Lung microvascular endothelial cell (primary cell): ENCODE results near the gene POLR1D. TPM values are rescaled to one million over a fixed set of nuclear protein-coding genes. Genes with fewer than 3 reads are reported as not detected.
"Not testable (repeated sequence)": the region's sequence is repeated elsewhere in the genome, so short reads cannot be mapped to it uniquely, and the experiment has no call there.

Experiments used
- DNase-seq, 2 donors: peaks; one replicate each; pipeline versions ENCODE4 v3.0.0 to v3.0.0-alpha.2; 2010; ENCODE audit warnings: low read depth in 2 of 2
- total RNA-seq: library from RNA; depleted of rRNA; stranded (reverse); fragments of >200 nt; gene quantifications from 2 replicates; pipeline ENCODE4 v1.2.1, GENCODE V29; 2014

The POLR1D gene
- total RNA-seq, 1 donor from 2014 or later = 86.1 TPM

DNA sequence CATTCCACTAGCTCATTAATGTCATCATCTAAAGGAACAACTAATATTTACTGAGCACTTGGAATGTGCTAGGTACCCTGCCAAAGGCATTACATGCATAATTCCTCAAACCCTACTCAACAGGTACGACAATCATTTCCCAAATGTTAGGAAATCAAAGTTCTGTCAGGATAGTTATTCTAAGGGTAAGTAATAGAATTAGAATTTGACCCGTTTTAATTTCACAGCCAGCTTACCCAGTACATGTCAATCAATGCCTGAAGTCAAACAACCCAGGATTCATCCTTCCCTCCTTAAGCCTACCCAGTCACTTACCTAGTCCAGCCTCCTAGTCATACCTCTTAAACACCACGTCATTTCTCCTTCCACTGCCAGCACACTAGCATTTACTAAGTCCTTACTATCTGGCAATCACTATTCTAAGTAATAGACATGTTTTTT, 3.8 kb upstream of the POLR1D start:
- DNase-seq = no peak

DNA sequence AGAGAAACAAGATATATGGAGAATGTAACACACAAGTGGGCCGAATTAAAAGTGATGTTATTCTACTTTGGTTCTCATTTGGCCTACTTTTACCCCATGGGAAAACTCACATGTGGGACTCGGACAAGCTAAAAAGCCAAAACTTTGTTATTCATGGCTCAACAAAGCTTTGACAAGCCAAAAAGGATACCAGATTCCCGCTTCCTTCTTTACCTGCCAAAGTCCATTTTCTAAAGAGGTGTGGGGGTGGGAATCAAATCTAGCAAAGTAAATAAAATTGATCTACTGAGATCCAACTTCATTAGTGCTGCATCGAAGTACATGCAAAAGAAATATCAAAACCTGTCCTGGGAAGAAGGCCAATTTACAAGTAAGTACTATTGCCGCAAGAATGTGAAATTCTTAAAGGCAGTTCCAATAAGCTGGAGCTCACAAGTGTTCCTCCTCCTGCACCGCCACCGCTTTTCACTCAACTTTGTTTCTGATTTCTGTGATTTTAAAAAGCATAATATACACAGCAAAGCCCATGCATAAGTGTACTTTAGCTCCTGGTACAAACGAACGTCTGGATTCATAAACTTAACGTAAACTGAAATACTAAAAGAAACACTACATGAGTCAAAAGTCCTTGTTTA, 2.5 kb upstream of the POLR1D start:
- DNase-seq = peak in 1 of 2 donors; percentile 20

DNA sequence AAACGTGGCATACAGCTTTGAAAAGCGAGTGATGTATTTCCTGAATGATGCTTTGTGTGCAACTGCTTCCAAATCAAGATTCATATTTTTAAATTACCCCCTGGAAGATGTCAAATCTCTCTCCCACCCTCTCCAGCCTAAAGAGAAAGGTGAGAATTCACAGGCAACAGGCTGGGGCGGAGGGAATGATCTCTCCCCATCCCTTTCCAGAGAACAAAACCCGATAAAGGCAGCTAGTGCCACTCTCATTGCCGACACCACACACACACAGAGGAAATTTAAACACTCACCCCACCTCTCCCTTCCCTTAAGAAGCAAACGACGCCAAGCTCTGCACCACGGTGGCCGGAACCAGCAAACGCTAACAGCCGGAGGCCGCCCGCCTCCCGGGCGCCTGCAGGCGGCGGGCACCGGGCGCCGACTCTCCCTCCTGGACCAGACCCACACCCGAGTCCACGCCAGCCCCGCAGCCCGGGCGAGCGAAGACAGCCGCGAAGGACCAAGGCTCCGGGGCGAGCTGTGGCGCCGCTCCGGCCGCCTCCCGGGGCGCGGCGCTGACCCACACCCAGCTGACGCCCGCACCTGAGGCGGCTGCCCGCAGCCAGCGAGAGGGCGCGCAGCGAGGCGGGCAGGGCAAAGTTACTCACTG, 1.8 kb upstream of the POLR1D start:
- peak in 1 of 2 donors; percentile 58 for DNase-seq

DNA sequence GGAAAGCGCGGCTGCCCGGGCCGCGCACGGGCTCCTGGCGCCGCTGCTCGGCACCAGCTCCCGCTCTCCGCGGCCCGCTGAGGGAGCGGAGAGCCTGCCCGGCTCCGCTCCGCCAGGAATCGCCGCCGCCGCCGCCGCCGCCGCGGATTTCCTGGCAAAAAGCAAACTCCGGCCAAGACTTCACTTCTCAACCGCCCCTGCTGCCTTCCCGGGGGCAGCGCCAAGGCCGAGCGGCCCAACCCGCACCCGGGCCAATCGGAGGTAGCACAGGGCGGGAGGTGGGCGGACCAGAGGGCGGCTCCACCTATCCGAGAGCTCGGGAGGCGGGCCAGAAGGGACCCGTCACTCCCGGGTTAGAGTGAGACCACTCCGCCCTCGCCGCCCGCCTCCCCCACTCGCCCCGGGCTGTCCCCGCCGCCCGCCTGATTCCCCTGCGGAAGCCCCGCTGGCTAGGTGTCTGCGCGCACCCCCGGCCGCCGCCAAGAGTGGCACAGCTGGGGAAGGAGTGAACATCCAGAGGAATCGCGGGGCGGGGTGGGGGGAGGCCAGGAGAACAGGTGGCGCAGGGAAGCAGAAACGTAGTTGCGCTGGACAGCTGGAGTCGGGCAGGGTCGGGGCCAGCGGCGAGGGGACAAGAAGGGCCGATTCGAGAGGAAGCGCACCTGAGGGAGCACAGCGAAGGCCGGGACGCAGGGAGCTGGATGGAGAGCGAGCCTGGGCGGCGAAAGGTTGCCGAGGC, 1.1 kb upstream of the POLR1D start, which contains the start of gene LNX2:
TSS of gene LNX2 (minus strand) at position 153 of the 739 bp plus-strand sequence. CDS start 38,826 bp downstream, outside the sequence.
- peak; percentile 97 for DNase-seq

- DNase-seq = no peak
Observed at GRCh38 chr13:27621116-27621365, 651 bp upstream of the POLR1D start.

- peak; percentile 33 to 35 for DNase-seq
Observed at GRCh38 chr13:27622102-27622820, 569 bp downstream of the POLR1D start.

DNA sequence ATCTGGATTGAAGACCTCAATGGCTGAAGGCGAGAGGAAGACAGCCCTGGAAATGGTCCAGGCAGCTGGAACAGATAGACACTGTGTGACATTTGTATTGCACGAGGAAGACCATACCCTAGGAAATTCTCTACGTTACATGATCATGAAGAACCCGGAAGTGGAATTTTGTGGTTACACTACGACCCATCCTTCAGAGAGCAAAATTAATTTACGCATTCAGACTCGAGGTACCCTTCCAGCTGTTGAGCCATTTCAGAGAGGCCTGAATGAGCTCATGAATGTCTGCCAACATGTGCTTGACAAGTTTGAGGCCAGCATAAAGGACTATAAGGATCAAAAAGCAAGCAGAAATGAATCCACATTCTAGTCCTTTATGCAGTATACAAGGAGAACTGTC, 1.2 kb downstream of the POLR1D start:
- no peak for DNase-seq

- DNase-seq = no peak
Observed at GRCh38 chr13:27624071-27624470, 2.4 kb downstream of the POLR1D start.

- DNase-seq = no peak
Observed at GRCh38 chr13:27625839-27626238, 4.1 kb downstream of the POLR1D start.

DNA sequence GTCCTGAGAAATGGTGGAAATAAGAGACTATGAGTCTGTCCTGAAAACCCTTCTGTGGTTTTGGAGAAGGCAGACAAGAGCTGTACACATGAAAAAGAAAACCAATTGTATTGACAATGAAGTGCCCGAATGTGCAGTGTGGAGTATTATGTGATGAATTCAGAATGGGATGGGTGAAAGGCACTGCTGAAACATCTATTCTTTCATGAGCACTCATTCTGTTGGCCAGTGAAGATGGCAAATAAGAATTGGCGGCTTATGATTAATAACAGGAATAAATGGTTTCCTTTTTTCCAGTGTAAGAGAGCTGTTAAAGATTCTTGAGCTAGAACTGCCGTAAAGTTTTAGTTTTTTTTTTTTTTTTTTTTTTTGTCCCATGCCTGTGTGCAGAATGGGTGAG, 5.7 kb downstream of the POLR1D start:
- DNase-seq = no peak

- no peak for DNase-seq
Observed at GRCh38 chr13:27628081-27628480, 6.4 kb downstream of the POLR1D start.

- DNase-seq = not testable (repeated sequence)
Observed at GRCh38 chr13:27628766-27629165, 7.1 kb downstream of the POLR1D start.

DNA sequence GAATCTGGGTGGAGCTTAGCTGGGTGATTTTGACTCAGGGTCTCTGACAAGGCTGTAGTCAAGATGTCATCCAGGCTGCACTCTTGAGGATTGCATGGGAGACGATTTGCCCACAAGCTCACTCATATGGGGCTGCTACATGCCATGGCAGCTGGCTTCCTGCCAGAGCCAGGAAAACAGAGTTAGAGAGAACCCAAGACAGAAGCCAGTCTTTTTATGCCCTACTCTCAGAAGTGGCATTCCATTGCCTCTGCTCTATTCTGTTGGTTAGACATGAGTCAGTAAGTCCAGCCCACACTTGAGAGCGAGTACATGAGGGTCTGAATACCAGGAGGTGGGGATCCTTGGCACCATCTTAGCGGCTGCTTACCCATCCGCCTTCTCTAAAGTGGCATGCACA, 9.5 kb downstream of the POLR1D start:
- DNase-seq = no peak

GRCh38 chr13:27631665-27632064, 10.0 kb downstream of the POLR1D start:
- no peak for DNase-seq

DNA sequence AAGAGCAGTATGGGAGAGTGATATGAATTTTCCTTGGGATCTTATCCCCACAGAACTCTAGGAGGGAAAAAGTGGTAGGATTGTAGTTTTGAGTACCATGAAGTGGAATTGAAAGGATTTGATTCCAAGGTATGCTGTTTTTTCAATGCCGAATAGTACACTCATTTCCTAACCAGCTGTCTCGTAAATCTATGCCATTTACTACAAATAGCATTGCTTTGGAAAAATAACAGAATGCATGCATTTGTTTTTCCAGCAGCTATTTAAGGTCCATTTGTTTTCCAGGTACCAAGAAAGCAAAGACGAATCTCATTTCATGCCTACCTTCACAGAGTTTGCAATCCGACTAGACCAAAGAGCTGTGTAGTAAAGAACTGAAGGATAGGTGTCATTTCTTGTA, 10.5 kb downstream of the POLR1D start:
- no peak for DNase-seq

GRCh38 chr13:27632648-27633047, 11.0 kb downstream of the POLR1D start:
- no peak for DNase-seq

GRCh38 chr13:27634231-27634630, 12.5 kb downstream of the POLR1D start:
- DNase-seq = no peak

DNA sequence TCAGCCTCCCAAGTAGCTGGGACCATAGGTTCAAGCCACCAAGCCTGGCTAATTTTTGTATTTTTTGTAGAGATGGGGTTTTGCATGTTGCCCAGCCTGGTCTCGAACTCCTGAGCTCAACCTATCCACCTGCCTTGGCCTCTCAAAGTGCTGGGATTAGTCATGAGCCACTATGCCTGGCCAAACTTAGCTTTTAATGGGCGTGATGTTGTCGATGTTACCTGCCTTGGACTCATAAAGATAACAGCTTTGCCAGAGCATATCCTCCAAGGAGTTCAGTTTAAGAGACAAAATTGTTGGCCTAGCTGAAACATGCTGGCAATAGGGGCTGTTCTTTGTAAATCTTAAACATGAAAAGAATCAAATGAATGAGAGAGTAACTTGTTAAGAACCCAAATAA, 13.1 kb downstream of the POLR1D start:
- no peak for DNase-seq

DNA sequence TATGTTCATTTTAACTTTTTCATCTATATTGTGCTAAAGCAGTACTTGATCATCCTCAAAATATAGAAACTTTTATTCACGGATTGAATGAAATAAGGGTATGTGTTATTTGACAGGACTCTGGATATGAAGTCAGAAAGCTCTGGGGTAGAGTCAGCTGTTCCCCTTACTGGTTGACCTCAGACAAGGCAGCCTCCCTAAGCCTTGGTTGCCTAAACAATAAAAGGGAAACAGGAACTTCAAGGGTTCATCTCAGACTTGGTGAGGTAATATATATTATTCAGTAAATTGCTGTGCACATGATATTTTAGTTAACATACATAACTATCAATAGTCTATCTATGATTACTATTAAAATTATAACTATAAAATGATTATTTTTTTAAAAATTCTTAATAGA, 13.6 kb downstream of the POLR1D start:
- DNase-seq = peak in 1 of 2 donors; percentile 23

- peak; percentile 14 to 39 for DNase-seq
Observed at GRCh38 chr13:27636589-27637288, 15.0 kb downstream of the POLR1D start.

DNA sequence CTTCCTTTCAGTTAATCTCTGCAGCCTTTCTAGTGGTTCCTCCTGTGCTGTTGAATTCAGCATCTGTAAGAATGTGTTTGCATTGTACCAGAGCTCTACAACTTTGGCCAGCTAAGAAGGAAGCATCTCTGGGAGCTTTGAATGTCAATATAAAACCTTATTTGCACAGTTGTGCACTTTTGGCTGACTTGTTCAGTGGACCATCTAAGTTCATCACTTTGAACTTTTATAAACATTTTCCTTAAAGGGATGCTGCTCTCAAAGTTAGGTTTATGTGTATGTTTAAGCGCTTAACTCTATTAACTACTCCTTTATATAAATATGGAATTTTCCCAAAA, 15.6 kb downstream of the POLR1D start:
- DNase-seq = no peak

GRCh38 chr13:27638001-27638400, 16.3 kb downstream of the POLR1D start:
- no peak for DNase-seq
